Endometrial microvascular endothelial cells (primary cell): ENCODE measurements around the gene PKM. TPM values are rescaled to one million over a fixed set of nuclear protein-coding genes. Genes with fewer than 3 reads are reported as not detected.

Experiments
- in situ Hi-C: cut with HindIII; loops from 2 replicates; pipeline ENCODE4 v1.10.0; 2017; ENCODE audit warnings: low sequenced_read_pairs, low pct_unique_long_range_greater_than_20kb; ENCODE audit errors: inconsistent ontology term
- total RNA-seq: library from RNA; depleted of rRNA; stranded (reverse); fragments of >200 nt; gene quantifications from one replicate; pipeline ENCODE4 v1.2.3, GENCODE V29; 2015; ENCODE audit errors: inconsistent ontology term

The PKM gene
- total RNA-seq, 1 donor from 2014 or later, result 1,892 TPM

GRCh38 chr15:72237029-72237852, 6.3 kb upstream of the PKM start:
- in situ Hi-C loops, result no loop called here

- in situ Hi-C loops, result no loop called here
Observed at GRCh38 chr15:72236381-72237003, 5.5 kb upstream of the PKM start.

- in situ Hi-C loops, result no loop called here
Observed at GRCh38 chr15:72235298-72235697, 4.3 kb upstream of the PKM start.

GRCh38 chr15:72233769-72234168, 2.8 kb upstream of the PKM start:
- in situ Hi-C loops, result no loop called here

GRCh38 chr15:72231833-72232478, 966 bp upstream of the PKM start:
- in situ Hi-C loops, result no loop called here

- in situ Hi-C loops, result no loop called here
Observed at GRCh38 chr15:72230197-72231065, 559 bp downstream of the PKM start.

- in situ Hi-C loops, result no loop called here
Observed at GRCh38 chr15:72229947-72230196, 1.1 kb downstream of the PKM start.

- in situ Hi-C loops, result no loop called here
Observed at GRCh38 chr15:72229076-72229946, 1.7 kb downstream of the PKM start.

GRCh38 chr15:72227720-72228119, 3.3 kb downstream of the PKM start:
- in situ Hi-C loops, result no loop called here

- in situ Hi-C loops, result no loop called here
Observed at GRCh38 chr15:72227192-72227586, 3.8 kb downstream of the PKM start.

- in situ Hi-C loops, result no loop called here
Observed at GRCh38 chr15:72223278-72223677, 7.7 kb downstream of the PKM start.

GRCh38 chr15:72222393-72222792, 8.6 kb downstream of the PKM start:
- in situ Hi-C loops, result no loop called here

- in situ Hi-C loops, result no loop called here
Observed at GRCh38 chr15:72220687-72221086, 10.3 kb downstream of the PKM start.

GRCh38 chr15:72217216-72217615, 13.8 kb downstream of the PKM start:
- in situ Hi-C loops, result no loop called here

GRCh38 chr15:72216079-72216478, 14.9 kb downstream of the PKM start:
- in situ Hi-C loops, result no loop called here

GRCh38 chr15:72207558-72208085, 23.4 kb downstream of the PKM start:
- in situ Hi-C loops, result no loop called here

- in situ Hi-C loops, result no loop called here
Observed at GRCh38 chr15:72206677-72207000, 24.4 kb downstream of the PKM start.

- in situ Hi-C loops, result no loop called here
Observed at GRCh38 chr15:72205896-72206676, 24.9 kb downstream of the PKM start.
